ENCODE measurements around the gene RAB7B. TPM values are rescaled to one million over a fixed set of nuclear protein-coding genes. Genes with fewer than 3 reads are reported as not detected.

Gene RAB7B
- total and polyA plus RNA-seq, 12 donors: 0.49 to 4.0 (median 1.2) TPM

DNA sequence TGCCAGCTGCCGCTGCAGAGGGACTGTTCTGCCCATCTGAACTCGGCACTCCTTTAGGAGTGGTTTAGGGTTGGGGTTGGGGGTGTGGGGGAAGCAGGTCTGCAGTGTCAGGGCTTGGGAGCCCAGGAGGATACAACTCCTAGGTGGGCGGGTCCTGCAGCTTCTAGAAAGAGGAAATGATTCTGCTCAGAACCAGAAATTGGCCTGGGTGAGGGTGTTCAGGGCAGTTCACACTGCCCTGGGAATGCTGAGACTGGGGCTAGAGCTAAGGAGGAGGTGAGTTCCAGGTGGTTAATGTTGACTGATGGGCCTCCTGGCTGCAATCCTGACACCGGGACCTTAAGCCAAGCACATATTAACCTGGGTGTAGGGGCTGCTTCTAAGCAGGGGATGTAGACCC is 55.2 kb downstream of the RAB7B start:
- WGBS, 2 donors: 90 to 96% methylated on average over 4 of the region's 4 CpGs
- no peak overlapping the region for H3K27ac ChIP-seq
- ATAC-seq (no peak), DNase-seq (no peak)
- no peak overlapping the region for H3K4me3 ChIP-seq
- no peak for TF ChIP-seq CTCF (IDR thresholded peaks at IDR 0.05)
- H3K9me3 ChIP-seq: no peaks in the 10 kb centered on the region
- peaks cover 0 to 8% (median 0%) of the 10 kb centered on the region in 7 donors for H3K27me3 ChIP-seq
- intact Hi-C loops (cut with DNase I): no loop called here
- peaks cover 0 to 29% (median 7%) of the 10 kb centered on the region in 9 donors for H3K4me1 ChIP-seq
- no peaks in the 10 kb centered on the region for H3K36me3 ChIP-seq

DNA sequence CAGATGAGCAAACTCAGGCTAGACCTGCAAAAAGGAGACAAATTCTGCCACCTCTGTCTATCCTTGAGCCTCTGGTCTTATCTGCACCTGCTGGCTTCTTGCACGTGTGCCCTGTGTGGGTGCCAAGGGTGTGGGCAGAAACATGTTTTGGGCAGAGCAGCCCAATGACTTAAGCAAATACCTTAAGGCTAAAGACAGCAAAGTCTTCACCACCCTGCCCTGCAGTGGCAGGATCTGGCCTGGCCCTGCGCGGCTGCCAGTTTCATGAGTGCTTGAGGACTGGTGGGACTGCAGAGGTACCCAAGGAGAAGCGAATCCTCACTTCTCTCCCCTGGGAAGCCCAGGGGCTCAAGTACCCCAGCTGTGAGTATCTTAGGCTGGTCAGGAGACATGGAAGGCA is 56.2 kb downstream of the RAB7B start:
- H3K36me3 ChIP-seq: no peaks in the 10 kb centered on the region
- intact Hi-C loops (cut with DNase I): no loop called here
- peaks cover 0 to 16% (median 0%) of the 10 kb centered on the region in 7 donors for H3K27me3 ChIP-seq
- H3K9me3 ChIP-seq: no peaks in the 10 kb centered on the region
- ATAC-seq (no peak), DNase-seq (no peak)
- no peak overlapping the region for H3K4me3 ChIP-seq
- TF ChIP-seq CTCF (IDR thresholded peaks at IDR 0.05): no peak
- 73 to 76% methylated on average over 4 of the region's 4 CpGs for WGBS, 2 donors
- peaks cover 0 to 22% (median 7%) of the 10 kb centered on the region in 9 donors for H3K4me1 ChIP-seq
- no peak overlapping the region for H3K27ac ChIP-seq

GRCh38 chr1:205945069-205945468 is 58.1 kb downstream of the RAB7B start:
- H3K27me3 ChIP-seq: peaks cover 0 to 25% (median 0%) of the 10 kb centered on the region in 7 donors
- no peak overlapping the region for H3K27ac ChIP-seq
- intact Hi-C loops (cut with DNase I): no loop called here
- DNase-seq (no peak), ATAC-seq (no peak)
- H3K4me1 ChIP-seq: peaks cover 0 to 15% (median 3%) of the 10 kb centered on the region in 9 donors
- H3K4me3 ChIP-seq: no peak overlapping the region
- H3K9me3 ChIP-seq: no peaks in the 10 kb centered on the region
- TF ChIP-seq CTCF (IDR thresholded peaks at IDR 0.05): no peak
- no peaks in the 10 kb centered on the region for H3K36me3 ChIP-seq
- WGBS, 2 donors: 84 to 89% methylated on average over 3 of the region's 3 CpGs

DNA sequence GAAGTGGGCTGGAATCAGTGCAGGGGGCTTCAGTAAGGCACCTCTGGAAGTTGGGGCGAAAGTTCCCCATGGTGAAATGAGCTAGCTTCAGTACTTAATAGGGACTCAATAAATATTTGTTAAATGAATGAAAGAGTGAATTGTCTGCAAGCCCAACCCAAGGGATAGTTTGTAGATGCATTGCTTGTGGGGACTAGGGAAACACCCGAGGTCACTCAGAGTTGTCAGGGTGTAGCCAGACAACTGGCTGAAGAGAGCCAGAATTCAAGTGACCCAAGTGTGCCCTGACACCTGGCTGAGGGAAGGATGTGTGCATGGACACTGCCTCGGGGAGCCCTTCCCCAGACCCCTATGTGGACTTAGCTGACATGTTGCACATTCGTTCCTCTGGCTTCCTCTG is 58.7 kb downstream of the RAB7B start:
- no peak for TF ChIP-seq CTCF (IDR thresholded peaks at IDR 0.05)
- peaks cover 0 to 17% (median 0%) of the 10 kb centered on the region in 9 donors for H3K4me1 ChIP-seq
- H3K27me3 ChIP-seq: peaks cover 0 to 29% (median 0%) of the 10 kb centered on the region in 7 donors
- 72 to 75% methylated on average over 4 of the region's 4 CpGs for WGBS, 2 donors
- no peak for ATAC-seq
- DNase-seq: no peak
- no peak overlapping the region for H3K27ac ChIP-seq
- intact Hi-C loops (cut with DNase I): no loop called here
- H3K9me3 ChIP-seq: no peaks in the 10 kb centered on the region
- no peaks in the 10 kb centered on the region for H3K36me3 ChIP-seq
- no peak overlapping the region for H3K4me3 ChIP-seq

Data from heart right ventricle (tissue), 16 donors.